WERI-Rb-1 (cell line): ENCODE measurements around the gene CASP1.

ENCODE experiments used
- DNase-seq: peaks from one replicate; pipeline ENCODE4 v3.0.0-alpha.2; 2020
- H3K27ac ChIP-seq: fragments of 250-450 bp; sonication (Bioruptor Pico); 2 replicates; pipeline ENCODE4 v1.5.1; 2020; ENCODE audit warnings: mild to moderate bottlenecking, moderate library complexity
- H3K27me3 ChIP-seq: fragments of 250-450 bp; sonication (Bioruptor Pico); 2 replicates; pipeline ENCODE4 v1.5.1; 2021; ENCODE audit warnings: mild to moderate bottlenecking, low read depth, moderate library complexity; ENCODE audit not compliant: insufficient read depth, severe bottlenecking
- H3K36me3 ChIP-seq: fragments of 250-450 bp; sonication (Bioruptor Pico); 2 replicates; pipeline ENCODE4 v1.5.1; 2020; ENCODE audit warnings: mild to moderate bottlenecking, moderate library complexity
- H3K4me3 ChIP-seq: 2 replicates; pipeline ENCODE4 v1.5.1; 2011; ENCODE audit warnings: low read depth, mild to moderate bottlenecking, control low read depth, low read length
- H3K9me3 ChIP-seq: fragments of 250-450 bp; sonication (Bioruptor Pico); 2 replicates; pipeline ENCODE4 v1.5.1; 2021; ENCODE audit warnings: mild to moderate bottlenecking, moderate library complexity; ENCODE audit not compliant: severe bottlenecking
- TF ChIP-seq, protein P1 (sequence below): IDR thresholded peaks from 2 replicates; pipeline ENCODE4 v1.5.1; 2011; ENCODE audit warnings: low read depth, mild to moderate bottlenecking, control low read depth, inconsistent platforms, low read length

The CASP1 gene

DNA sequence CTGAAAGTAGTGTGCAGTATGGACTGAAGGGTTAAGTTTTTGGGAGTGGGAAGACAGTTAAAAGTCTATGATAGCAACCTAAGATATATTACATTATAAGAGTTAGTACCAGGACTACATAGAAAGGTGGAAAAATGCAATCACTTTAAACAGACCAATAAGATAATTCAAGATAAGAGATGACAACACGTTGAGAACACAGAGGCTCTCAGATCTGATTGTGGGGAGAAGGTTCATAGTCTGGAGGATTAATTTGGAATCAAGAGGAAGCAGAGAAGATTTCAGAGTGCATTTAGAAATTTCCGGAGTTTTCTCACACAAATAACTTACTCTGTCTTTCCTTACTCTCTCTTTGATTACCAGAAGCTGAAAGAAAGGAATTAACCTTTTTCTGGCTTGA lies 12.4 kb downstream of the CASP1 start:
- Histone ChIP-seq H3K9me3 (no peaks in the 10 kb centered on the region), H3K36me3 (no peaks in the 10 kb centered on the region), H3K4me3 (no peak overlapping the region), H3K27me3 (no peaks in the 10 kb centered on the region), H3K27ac (no peak overlapping the region)
- DNase-seq: no peak
- TF ChIP-seq, protein P1, sequence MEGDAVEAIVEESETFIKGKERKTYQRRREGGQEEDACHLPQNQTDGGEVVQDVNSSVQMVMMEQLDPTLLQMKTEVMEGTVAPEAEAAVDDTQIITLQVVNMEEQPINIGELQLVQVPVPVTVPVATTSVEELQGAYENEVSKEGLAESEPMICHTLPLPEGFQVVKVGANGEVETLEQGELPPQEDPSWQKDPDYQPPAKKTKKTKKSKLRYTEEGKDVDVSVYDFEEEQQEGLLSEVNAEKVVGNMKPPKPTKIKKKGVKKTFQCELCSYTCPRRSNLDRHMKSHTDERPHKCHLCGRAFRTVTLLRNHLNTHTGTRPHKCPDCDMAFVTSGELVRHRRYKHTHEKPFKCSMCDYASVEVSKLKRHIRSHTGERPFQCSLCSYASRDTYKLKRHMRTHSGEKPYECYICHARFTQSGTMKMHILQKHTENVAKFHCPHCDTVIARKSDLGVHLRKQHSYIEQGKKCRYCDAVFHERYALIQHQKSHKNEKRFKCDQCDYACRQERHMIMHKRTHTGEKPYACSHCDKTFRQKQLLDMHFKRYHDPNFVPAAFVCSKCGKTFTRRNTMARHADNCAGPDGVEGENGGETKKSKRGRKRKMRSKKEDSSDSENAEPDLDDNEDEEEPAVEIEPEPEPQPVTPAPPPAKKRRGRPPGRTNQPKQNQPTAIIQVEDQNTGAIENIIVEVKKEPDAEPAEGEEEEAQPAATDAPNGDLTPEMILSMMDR: no peak

DNA sequence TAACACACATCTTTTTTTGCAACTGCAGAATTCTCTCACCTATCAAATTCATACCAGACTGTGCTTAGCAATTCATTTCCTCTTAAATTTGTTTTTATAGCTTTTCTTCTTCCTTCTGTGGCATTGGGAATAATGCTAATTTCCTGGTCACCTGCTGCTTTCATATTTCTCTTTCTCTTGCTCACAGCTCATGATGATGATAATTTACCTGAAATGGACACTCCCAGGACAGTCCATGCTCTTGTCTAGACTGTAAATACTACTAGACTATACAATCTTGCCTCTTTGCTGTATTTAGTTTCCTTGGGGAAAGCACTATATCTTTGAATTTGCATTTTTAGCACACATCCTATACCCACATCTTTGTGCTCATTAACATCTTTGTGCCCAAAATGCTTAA lies 27.5 kb downstream of the CASP1 start:
- Histone ChIP-seq H3K9me3 (no peaks in the 10 kb centered on the region), H3K27ac (no peak overlapping the region), H3K4me3 (no peak overlapping the region), H3K27me3 (no peaks in the 10 kb centered on the region), H3K36me3 (no peaks in the 10 kb centered on the region)
- TF ChIP-seq, protein P1: no peak
- DNase-seq: no peak

DNA sequence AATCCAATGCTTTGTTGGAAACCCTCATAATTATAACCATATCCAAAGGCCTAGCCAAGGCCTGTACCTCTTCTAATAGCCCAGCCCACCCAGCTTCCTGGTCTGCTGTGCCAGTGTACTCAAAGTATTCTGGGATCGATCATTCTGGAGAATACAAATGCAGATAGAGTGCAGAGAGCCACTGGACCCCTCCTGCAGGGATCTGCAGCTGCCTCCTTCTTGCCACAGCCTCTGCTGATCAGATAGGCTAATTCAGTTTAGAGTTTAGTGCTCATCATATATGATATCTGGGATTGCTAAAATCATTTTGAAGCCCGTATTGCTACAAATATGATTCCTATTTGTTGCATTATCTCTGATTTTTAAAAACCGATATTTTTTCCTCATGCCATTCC lies 29.5 kb downstream of the CASP1 start:
- no peaks in the 10 kb centered on the region for H3K36me3 ChIP-seq
- H3K9me3 ChIP-seq: no peaks in the 10 kb centered on the region
- H3K27ac ChIP-seq: no peak overlapping the region
- H3K4me3 ChIP-seq: no peak overlapping the region
- no peak for DNase-seq
- H3K27me3 ChIP-seq: no peaks in the 10 kb centered on the region
- TF ChIP-seq, protein P1: no peak

DNA sequence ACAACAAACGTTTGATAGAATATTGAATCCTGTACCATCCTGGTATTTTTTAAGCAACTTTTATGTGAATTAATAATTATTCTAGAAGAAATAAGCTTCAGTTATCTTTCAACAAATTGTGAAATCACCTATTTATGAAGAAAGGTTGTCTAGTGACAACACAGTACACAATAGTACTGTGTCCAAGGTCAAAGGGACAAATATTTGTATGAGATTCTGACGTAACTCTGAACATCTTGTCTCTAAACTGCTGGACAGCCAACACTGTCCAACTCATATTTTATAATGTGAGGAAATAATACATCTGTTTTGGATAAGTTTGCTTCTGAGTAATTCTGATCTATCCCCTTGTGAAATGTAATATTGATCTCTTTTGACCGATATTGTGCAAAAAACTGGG lies 30.9 kb downstream of the CASP1 start:
- TF ChIP-seq, protein P1: no peak
- H3K9me3 ChIP-seq: no peaks in the 10 kb centered on the region
- no peak overlapping the region for H3K27ac ChIP-seq
- no peak for DNase-seq
- H3K27me3 ChIP-seq: no peaks in the 10 kb centered on the region
- H3K4me3 ChIP-seq: no peak overlapping the region
- H3K36me3 ChIP-seq: no peaks in the 10 kb centered on the region

DNA sequence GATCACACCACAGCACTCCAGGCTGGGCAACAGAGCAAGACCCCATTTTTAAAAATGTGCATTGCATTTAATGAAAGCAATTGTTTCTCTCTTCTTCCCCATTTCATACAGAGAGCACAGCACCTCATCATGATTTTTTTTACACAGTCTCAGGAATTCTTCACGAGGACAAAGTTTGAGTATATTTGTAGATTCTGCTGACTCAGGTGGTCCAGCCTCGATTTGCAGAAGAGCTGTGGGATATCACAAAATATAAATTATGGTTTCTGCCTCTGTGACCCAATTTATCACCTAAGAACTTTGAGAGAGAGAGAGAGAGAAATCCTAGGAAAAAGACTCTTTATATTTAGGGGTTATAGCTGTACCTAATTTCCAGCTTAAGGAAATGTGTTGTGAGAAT lies 31.8 kb downstream of the CASP1 start:
- Histone ChIP-seq H3K36me3 (no peaks in the 10 kb centered on the region), H3K27ac (no peak overlapping the region), H3K4me3 (no peak overlapping the region), H3K9me3 (no peaks in the 10 kb centered on the region), H3K27me3 (no peaks in the 10 kb centered on the region)
- no peak for DNase-seq
- TF ChIP-seq, protein P1: no peak

DNA sequence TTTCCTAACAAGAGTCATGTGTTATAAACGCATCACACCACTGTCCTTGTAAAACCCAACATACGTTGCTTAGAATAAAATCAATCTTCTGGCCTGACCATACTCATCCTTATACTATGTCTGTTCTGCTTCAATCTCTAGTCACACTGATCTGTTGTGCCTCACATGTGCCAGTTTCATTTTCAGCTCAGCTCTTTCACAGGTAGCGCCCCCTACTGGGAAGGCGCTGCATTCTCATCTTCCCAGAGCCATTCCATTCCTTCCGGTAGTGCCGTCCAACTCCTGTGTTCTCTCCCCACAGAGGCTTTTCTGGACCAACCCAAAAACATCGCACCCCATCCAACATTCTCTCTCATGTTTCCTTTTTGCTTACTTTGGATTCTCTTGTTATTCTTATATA lies 34.1 kb downstream of the CASP1 start:
- Histone ChIP-seq H3K4me3 (no peak overlapping the region), H3K27me3 (no peaks in the 10 kb centered on the region), H3K36me3 (no peaks in the 10 kb centered on the region), H3K27ac (no peak overlapping the region), H3K9me3 (no peaks in the 10 kb centered on the region)
- TF ChIP-seq, protein P1: peak; percentile 76
- DNase-seq: peak; percentile 12
